ENCODE measurements around the gene RFX4. TPM values are rescaled to one million over a fixed set of nuclear protein-coding genes. Genes with fewer than 3 reads are reported as not detected.
"Not testable (repeated sequence)": the region's sequence is repeated elsewhere in the genome, so short reads cannot be mapped to it uniquely, and the experiment has no call there.

RFX4 gene
- polyA plus RNA-seq, 3 donors from 2014 or later: not detected

- Mint-ChIP-seq H3K36me3 (no peaks in the 10 kb centered on the region), H3K4me3 (no peak overlapping the region), H3K4me1 (no peaks in the 10 kb centered on the region), H3K27me3 (ENCODE audit: low read depth in 3 of 3) (peaks cover 2 to 10% (median 3%) of the 10 kb centered on the region in 3 donors), H3K27ac (no peak overlapping the region), H3K9me3 (no peaks in the 10 kb centered on the region)
- DNase-seq: no peak
Measured at GRCh38 chr12:106601031-106601430, 18.2 kb downstream of the RFX4 start.

GRCh38 chr12:106601496-106601895 lies 18.7 kb downstream of the RFX4 start:
- Mint-ChIP-seq H3K36me3 (no peaks in the 10 kb centered on the region), H3K27ac (no peak overlapping the region), H3K9me3 (no peaks in the 10 kb centered on the region), H3K4me3 (no peak overlapping the region), H3K27me3 (ENCODE audit: low read depth in 3 of 3) (peaks cover 2 to 10% (median 4%) of the 10 kb centered on the region in 3 donors), H3K4me1 (no peaks in the 10 kb centered on the region)
- no peak for DNase-seq

GRCh38 chr12:106602076-106602475 lies 19.3 kb downstream of the RFX4 start:
- no peak overlapping the region for H3K27ac Mint-ChIP-seq
- peaks cover 0 to 2% (median 0%) of the 10 kb centered on the region in 6 donors for H3K9me3 Mint-ChIP-seq
- H3K27me3 Mint-ChIP-seq (ENCODE audit: low read depth in 3 of 3): peaks cover 2 to 8% (median 4%) of the 10 kb centered on the region in 3 donors
- no peaks in the 10 kb centered on the region for H3K36me3 Mint-ChIP-seq
- H3K4me1 Mint-ChIP-seq: no peaks in the 10 kb centered on the region
- no peak for DNase-seq
- H3K4me3 Mint-ChIP-seq: no peak overlapping the region

- Mint-ChIP-seq H3K4me1 (no peaks in the 10 kb centered on the region), H3K36me3 (no peaks in the 10 kb centered on the region), H3K4me3 (no peak overlapping the region), H3K9me3 (peaks cover under 1 to 9% (median 3%) of the 10 kb centered on the region in 6 donors), H3K27me3 (ENCODE audit: low read depth in 3 of 3) (peaks cover 0 to 5% (median 4%) of the 10 kb centered on the region in 3 donors), H3K27ac (no peak overlapping the region)
- DNase-seq: no peak
Measured at GRCh38 chr12:106605254-106605653, 22.4 kb downstream of the RFX4 start.

GRCh38 chr12:106620588-106620987 lies 37.8 kb downstream of the RFX4 start:
- Mint-ChIP-seq H3K36me3 (peaks cover 0 to 12% (median 6%) of the 10 kb centered on the region in 3 donors), H3K27me3 (ENCODE audit: low read depth in 3 of 3) (peaks cover 10 to 13% (median 12%) of the 10 kb centered on the region in 3 donors), H3K9me3 (peaks cover 10 to 32% (median 21%) of the 10 kb centered on the region in 6 donors)
- DNase-seq, H3K27ac Mint-ChIP-seq, H3K4me3 Mint-ChIP-seq, H3K4me1 Mint-ChIP-seq: not testable (repeated sequence)

- H3K27me3 Mint-ChIP-seq (ENCODE audit: low read depth in 3 of 3): peaks cover 4 to 10% (median 5%) of the 10 kb centered on the region in 3 donors
- H3K4me3 Mint-ChIP-seq: no peak overlapping the region
- H3K36me3 Mint-ChIP-seq: no peaks in the 10 kb centered on the region
- peaks cover 0 to 9% (median 8%) of the 10 kb centered on the region in 6 donors for H3K9me3 Mint-ChIP-seq
- no peaks in the 10 kb centered on the region for H3K4me1 Mint-ChIP-seq
- no peak for DNase-seq
- no peak overlapping the region for H3K27ac Mint-ChIP-seq
Measured at GRCh38 chr12:106625976-106626375, 43.2 kb downstream of the RFX4 start.

- DNase-seq: no peak
- H3K36me3 Mint-ChIP-seq: no peaks in the 10 kb centered on the region
Measured at GRCh38 chr12:106629797-106630659, 47.2 kb downstream of the RFX4 start.

GRCh38 chr12:106631150-106631549 lies 48.3 kb downstream of the RFX4 start:
- H3K4me1 Mint-ChIP-seq: no peaks in the 10 kb centered on the region
- no peak overlapping the region for H3K4me3 Mint-ChIP-seq
- H3K36me3 Mint-ChIP-seq: no peaks in the 10 kb centered on the region
- no peak overlapping the region for H3K27ac Mint-ChIP-seq
- no peak for DNase-seq
- H3K27me3 Mint-ChIP-seq (ENCODE audit: low read depth in 3 of 3): peaks cover 2 to 11% (median 4%) of the 10 kb centered on the region in 3 donors
- no peaks in the 10 kb centered on the region for H3K9me3 Mint-ChIP-seq

More at GRCh38 chr12:106629797-106630659, 47.2 kb downstream of the RFX4 start:
- H3K9me3 Mint-ChIP-seq: no peaks in the 10 kb centered on the region
- no peak overlapping the region for H3K4me3 Mint-ChIP-seq
- H3K4me1 Mint-ChIP-seq: no peaks in the 10 kb centered on the region
- no peak overlapping the region for H3K27ac Mint-ChIP-seq
- H3K27me3 Mint-ChIP-seq (ENCODE audit: low read depth in 3 of 3): peaks cover 2 to 11% (median 3%) of the 10 kb centered on the region in 3 donors

- no peaks in the 10 kb centered on the region for H3K9me3 Mint-ChIP-seq
- H3K4me1 Mint-ChIP-seq: no peaks in the 10 kb centered on the region
- no peak for DNase-seq
- no peak overlapping the region for H3K27ac Mint-ChIP-seq
- no peaks in the 10 kb centered on the region for H3K36me3 Mint-ChIP-seq
- peaks cover 3 to 9% (median 4%) of the 10 kb centered on the region in 3 donors for H3K27me3 Mint-ChIP-seq (ENCODE audit: low read depth in 3 of 3)
- no peak overlapping the region for H3K4me3 Mint-ChIP-seq
Measured at GRCh38 chr12:106631797-106632196, 49.0 kb downstream of the RFX4 start.

- Mint-ChIP-seq H3K27ac (no peak overlapping the region), H3K27me3 (ENCODE audit: low read depth in 3 of 3) (peaks cover 3 to 9% (median 4%) of the 10 kb centered on the region in 3 donors), H3K4me3 (no peak overlapping the region), H3K4me1 (no peaks in the 10 kb centered on the region), H3K36me3 (no peaks in the 10 kb centered on the region), H3K9me3 (no peaks in the 10 kb centered on the region)
- DNase-seq: no peak
Measured at GRCh38 chr12:106632797-106633450, 50.1 kb downstream of the RFX4 start.

GRCh38 chr12:106633451-106633823 lies 50.6 kb downstream of the RFX4 start:
- no peak overlapping the region for H3K4me3 Mint-ChIP-seq
- no peaks in the 10 kb centered on the region for H3K36me3 Mint-ChIP-seq

GRCh38 chr12:106634206-106634605 lies 51.4 kb downstream of the RFX4 start:
- H3K27ac Mint-ChIP-seq: no peak overlapping the region
- no peaks in the 10 kb centered on the region for H3K9me3 Mint-ChIP-seq

More at GRCh38 chr12:106633451-106633823, 50.6 kb downstream of the RFX4 start:
- H3K27me3 Mint-ChIP-seq (ENCODE audit: low read depth in 3 of 3): peaks cover 3 to 9% (median 4%) of the 10 kb centered on the region in 3 donors
- H3K4me1 Mint-ChIP-seq: no peaks in the 10 kb centered on the region
- no peak overlapping the region for H3K27ac Mint-ChIP-seq
- no peak for DNase-seq
- no peaks in the 10 kb centered on the region for H3K9me3 Mint-ChIP-seq

GRCh38 chr12:106643000-106643399 lies 60.2 kb downstream of the RFX4 start:
- Mint-ChIP-seq H3K27me3 (ENCODE audit: low read depth in 3 of 3) (peaks cover 0 to 11% (median 5%) of the 10 kb centered on the region in 3 donors), H3K4me3 (no peak overlapping the region), H3K4me1 (no peaks in the 10 kb centered on the region), H3K27ac (no peak overlapping the region), H3K36me3 (no peaks in the 10 kb centered on the region), H3K9me3 (no peaks in the 10 kb centered on the region)
- DNase-seq: no peak

More at GRCh38 chr12:106634206-106634605, 51.4 kb downstream of the RFX4 start:
- DNase-seq: no peak
- Mint-ChIP-seq H3K36me3 (no peaks in the 10 kb centered on the region), H3K27me3 (ENCODE audit: low read depth in 3 of 3) (peaks cover 3 to 6% (median 4%) of the 10 kb centered on the region in 3 donors), H3K4me1 (no peaks in the 10 kb centered on the region), H3K4me3 (no peak overlapping the region)

Measured in immature natural killer cell (primary cell).